HG02763 (cell line): Measurements from ENCODE around the gene TEX55.
"Not testable (repeated sequence)": the region's sequence is repeated elsewhere in the genome, so short reads cannot be mapped to it uniquely, and the experiment has no call there.

Experiments
- ATAC-seq: cut with Tn5 transposase; IDR thresholded peaks from one replicate; pipeline ENCODE4 v1.9.1; 2021; ENCODE audit warnings: mild to moderate bottlenecking, moderate library complexity; ENCODE audit not compliant: unreplicated experiment

The TEX55 gene

DNA sequence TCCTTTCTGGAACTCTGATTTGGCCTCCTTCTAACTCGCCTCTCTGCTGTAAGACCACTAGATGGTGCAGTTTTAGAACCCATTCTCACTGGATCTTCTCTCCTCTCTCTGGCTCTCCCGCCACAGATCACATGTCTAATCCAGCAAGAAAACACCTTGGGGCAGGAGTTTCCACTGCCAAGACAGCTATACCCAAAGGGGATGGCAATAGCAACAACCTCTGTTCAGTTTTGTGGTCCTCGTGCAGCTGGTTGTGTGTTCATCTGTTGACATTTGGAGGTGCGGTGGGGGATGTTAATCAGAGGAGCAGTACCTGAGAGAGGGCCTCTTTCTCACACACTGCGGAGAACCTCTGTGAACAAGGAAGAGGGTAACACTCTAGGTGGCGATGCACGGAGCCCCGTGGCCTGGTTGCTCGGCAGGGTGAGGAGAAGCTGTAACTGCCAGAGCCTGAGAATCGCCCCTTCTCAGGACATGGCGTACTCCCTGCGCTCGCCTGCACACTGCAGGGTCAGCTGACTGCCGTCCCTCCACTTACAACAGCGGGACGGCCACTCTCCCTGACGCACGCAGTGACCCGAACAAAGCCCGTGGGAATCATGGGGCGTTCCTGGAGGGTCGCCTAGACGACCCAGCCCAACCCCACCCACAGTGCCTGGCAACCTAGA is at the start of gene TEX55:
Gene TEX55 (plus strand): TSS at position 666 of the 668 bp plus-strand sequence. CDS start 25 bp downstream, outside the sequence.
- ATAC-seq, result no peak

DNA sequence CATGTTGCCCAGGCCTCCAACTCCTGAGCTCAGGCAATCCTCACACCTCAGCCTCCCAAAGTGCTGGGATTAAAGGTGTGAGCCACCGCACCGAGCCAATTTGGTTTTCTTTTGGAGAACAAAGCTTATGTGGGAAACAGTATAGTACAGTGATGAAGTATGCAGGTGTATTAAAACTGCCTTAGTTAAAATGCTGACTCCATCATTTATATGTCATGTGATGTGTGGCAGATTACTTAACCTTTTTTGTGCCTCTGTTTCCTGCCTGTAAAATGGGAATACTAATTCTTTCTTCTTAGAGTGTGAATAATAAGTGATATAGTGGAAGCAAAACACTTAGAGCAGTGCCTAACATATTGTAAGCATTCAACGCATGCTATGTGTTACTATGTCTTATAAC is 48.0 kb upstream of the TEX55 start:
- no peak for ATAC-seq

DNA sequence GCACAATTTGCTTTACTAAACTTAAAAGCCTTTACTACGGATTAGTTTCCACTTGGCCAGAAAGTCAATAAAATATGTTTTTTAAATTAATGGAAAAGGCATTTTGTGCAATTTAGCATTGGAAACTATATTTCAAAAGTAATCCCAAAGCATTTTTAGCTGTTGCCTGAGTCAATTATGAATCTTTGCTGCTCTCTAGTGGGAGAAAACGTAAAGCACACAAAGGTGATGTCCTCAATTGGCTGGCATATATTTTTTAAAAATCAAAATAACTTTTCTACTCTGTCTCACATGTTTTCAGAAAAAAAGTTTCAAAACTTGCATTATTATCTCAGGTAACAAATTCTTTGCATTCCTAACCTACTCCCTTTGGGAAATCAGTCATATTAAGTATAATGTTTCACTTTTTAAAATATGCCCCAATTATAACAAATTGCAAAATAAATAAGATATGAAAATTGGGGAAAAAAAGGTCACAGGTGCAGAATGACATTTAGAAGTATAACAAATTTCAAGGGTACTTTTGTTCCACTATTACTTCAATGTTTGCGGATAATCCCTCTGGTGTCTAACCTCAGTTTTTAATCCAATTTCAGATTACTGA is 47.2 kb upstream of the TEX55 start:
- no peak for ATAC-seq

DNA sequence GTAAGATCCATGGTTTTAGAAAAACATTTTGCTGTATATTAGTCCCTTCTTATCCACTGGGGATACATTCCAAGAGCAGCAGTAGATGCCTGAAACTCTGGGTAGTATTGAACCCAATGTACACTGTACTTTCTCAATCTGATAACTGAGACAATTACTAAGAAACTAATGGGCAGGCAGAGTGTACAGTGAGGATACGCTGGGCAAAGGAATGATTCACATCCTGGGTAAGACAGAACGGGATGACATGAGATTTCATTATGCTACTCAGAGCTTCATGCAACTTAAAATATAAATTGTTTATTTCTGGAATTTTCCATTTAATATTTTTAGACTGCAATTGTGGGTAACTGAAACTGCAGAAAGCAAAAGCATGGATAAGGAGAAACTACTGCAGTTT is 46.2 kb upstream of the TEX55 start:
- ATAC-seq, result no peak

DNA sequence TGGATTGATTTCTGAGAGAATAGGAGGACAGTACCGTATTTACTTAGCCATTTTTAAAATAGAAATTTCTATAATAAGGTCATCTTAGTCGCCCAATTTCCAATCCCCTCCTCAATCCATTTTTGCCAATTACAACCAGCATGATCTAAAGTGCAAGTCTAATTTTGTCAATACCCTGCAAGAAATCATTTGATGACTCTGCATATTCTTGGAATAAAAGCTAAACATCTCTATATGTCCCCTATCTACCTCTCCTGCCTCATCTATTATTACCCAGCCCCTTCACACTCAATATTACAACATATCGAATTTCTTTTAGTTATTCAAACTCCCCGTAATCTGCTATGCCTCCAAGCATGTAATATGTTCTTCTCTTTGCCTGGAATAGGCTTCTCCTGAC is 41.9 kb upstream of the TEX55 start:
- no peak for ATAC-seq

DNA sequence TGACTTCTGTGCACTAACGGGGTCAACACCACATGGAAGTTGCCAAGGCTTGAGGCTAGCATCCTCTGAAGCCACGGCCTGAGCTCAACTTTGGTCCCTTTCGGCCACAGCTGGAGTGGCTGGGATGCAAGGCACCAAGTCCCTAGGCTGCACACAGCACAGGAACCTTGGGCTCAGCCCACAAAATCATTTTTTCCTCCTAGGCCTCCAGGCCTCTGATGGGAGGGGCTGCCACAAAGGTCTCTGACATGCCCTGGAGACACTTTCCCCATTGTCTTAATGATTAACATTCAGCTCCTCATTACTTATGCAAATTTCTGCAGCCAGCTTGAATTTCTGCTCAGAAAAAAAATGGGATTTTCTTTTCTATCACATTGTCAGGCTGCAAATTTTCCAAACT is 27.6 kb upstream of the TEX55 start:
- not testable (repeated sequence) for ATAC-seq

DNA sequence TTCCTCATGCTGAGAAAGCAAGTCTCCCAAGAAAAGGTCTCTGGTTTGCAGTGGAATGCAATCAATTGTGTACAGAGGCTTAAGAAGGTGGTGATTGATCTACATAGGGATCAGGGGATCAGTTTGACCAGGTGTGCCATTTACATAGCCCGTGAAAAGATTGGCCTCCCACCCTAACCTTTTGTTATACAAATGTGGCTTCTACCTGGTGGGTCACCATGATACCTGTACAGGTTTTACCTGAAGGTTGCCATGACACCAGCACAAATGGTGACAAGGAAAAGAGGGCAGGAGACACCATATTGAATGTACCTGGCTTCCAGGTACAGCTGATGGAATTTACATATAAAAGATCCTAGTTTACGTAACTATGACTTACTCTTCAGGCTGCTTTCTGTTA is 25.5 kb upstream of the TEX55 start:
- no peak for ATAC-seq

DNA sequence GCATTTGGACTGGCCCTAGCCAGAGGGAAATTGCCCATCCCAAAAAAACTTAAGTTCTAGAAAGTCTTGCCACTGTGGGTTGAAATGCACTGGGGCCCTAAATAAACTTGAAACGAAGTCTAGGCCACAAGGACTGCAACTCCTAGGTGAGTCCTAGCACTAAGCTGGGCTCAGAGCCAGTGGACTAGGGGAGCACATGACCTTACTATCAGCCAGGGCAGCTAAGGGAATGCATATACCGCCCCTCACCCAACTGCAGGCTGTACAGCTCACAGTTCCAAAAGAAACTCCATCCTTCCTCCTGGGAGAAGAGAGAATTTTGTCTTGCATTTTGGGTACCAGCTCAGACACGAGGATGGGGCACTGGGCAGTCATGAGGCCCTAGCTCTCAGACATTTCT is 23.6 kb upstream of the TEX55 start:
- no peak for ATAC-seq

DNA sequence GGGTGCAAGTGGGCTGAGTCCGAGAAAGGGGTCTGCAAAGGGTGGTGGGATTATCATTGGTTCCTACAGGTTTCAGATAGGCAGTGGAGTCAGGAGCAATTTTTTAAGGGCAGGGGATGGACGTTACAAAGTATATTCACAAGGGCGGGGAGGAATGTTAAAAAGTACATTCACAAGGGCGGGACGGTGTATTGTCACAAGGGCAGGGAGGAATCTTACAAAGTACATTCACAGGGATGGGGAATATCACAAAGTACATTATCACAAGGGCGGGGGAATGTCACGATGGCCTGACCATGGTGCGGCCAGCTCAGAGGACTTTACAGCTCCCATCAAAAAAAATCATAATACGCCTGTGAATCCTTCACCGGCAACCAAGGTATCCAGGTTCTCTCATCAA is 20.6 kb upstream of the TEX55 start:
- no peak for ATAC-seq

DNA sequence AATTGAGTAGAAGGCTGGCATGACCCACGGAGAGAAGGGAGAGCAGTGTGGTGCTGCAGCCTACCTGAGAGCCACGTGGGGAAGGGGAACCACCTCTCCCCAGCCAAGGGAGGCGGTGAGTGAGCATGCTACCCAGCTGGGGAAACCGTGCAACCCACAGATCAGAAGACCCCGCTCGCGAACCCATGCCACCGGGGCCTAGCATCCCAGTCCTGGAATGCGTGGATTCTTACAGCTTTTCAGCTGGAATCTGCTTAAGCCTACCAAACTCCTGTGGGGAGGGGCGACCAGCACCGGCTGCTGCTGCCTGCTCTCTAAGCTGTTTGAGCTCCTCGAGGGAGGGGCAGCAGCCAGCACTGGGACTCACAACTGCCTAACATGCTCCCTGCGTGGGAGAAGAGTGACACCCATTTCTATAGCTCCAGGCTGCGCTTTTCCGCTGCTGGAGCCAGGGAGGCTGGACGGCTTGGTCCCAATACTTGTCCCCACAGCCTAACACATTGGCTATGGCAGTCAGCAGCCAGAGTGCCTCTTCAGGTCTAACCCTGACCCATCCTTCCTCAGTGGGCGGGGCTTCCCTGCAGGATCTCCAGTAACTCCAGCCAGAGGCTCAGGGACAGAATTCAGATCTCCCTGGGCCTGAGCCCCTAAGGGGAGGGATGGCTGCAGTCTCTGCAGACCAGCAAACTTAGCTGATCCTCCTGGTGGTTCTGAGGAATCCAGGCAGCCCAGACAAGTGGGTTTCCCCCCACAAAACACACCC is 20.0 kb upstream of the TEX55 start:
- no peak for ATAC-seq

DNA sequence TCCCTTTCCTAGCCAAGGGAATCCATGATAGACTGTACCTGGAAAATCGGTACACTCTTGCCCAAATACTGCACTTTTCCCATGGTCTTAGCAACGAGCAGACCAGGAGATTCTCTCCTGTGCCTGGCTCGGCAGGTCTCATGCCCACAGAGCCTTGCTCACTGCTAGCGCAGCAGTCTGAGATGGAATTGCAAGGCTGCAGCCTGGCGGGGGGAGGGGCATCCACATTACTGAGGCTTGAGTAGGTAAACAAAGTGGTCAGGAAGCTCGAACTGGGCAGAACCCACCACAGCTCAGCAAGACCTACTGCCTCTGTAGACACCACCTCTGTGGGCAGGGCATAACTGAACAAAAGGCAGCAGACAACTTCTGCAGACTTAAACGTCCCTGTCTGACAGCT is 15.7 kb upstream of the TEX55 start:
- ATAC-seq, result not testable (repeated sequence)

DNA sequence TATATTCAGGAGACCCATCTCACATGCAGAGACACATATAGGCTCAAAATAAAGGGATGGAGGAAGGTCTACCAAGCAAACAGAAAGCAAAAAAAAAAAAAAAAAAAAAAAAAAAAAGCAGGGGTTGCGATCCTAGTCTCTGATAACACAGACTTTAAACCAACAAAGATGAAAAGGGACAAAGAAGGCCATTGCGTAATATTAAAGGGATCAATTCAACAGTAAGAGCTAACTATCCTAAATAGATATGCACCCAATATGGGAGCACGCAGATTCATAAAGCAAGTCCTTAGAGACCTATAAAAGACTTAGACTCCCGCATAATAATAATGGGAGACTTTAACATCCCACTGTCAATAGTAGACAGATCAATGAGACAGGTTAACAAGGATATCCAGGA is 13.7 kb upstream of the TEX55 start:
- ATAC-seq, result not testable (repeated sequence)

DNA sequence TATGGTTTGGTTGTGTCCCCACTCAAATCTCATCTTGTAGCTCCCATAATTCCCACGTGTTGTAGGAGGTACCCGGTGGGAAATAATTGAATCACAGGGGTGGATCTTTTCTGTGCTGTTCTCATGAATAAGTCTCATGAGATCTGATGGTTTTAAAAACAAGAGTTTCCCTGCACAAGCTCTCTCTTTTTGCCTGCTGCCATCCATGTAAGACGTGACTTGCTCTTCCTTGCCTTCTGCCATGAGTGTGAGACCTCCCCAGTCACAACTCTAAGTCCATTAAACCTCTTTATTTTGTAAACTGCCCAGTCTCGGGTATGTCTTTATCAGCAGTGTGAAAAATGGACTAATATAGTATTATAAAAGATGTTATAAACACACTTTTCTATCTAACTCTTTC is 6.6 kb upstream of the TEX55 start:
- not testable (repeated sequence) for ATAC-seq

DNA sequence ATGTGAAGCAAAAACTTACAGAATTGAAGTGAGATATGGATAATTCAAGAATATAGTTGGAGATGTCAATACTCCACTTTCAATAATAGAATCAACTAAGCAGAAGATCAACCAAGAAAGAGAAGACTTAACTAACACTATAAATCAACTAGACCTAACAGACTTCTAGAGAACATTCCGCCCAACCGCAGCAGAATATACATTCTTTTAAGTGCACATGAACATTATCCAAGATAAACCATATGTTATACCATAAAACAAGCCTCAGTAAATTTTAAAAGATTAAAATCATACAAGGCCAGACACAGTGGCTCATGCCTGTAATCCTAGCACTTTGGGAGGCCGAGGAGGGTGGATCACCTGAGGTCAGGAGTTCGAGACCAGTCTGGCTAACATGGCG is 5.5 kb upstream of the TEX55 start:
- no peak for ATAC-seq

DNA sequence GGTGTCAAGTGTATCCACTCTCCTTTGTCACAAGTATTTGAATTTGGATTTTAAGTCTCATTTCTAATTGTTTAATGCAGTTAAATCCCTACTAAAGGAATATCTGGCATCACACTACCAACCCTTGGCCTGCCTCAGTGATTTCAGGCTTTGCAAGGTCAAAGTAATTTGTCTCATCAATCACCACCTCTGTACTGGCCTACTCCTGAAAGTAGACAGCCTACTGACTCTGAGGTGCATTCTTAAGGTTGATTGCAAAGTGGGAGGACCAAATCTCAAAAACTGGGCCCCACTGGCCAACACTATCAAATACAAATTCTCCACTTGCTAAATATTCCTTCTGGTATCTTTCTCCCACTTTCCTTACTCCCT is 851 bp upstream of the TEX55 start:
- no peak for ATAC-seq

DNA sequence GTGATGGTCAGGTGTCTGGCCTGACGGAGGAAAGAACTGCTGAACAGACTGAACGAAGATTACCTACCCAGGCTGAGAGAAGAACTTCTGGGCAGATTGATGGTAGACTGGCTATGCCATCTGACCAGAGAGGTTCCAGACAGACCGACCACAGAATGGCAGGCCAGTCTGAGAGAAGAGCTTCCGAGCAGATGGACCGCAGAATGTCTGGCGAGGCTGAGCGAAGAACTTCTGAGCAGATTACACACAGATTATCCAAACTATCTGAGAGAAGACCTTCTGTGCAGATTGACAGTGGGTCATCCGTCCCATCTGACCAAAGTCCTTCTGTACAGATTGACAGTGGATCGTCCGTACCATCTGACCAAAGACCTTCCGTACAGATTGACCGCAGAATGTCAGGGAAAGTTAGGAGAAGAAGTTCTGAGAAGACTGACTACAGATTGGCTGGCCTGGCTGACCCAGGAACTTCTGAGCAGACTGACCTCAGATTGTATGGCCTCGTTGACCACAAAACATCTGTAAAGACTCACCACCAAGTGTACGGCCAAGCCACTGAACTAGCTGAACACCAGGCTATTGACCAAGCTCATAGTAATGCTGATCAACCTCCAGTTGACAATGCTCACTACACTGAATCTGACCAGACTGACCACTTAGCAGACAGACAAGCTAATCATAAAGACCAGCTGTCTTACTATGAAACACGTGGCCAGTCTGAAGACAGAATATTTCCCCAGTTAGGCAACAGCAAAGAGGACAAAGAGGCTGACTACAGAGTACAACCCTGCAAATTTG is 812 bp downstream of the TEX55 start:
- ATAC-seq, result no peak

DNA sequence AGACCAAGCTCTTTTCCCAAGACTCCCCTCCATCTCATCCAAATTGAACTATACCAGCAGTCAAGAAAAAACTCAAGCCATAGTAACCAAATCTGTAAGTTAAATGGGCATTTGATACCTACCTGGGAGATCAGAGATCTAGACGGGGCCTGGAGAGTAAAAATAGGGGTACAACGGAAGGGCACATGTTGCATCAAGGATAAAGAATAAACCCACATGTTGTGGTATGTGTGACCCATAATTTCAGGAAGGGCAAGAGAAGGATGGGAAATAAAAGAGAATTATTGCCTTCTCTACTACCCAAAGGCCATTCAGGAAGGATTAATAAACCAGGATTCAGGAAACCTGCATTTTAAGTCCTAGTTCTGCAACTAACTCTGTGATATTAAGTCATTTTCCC is 1.5 kb downstream of the TEX55 start:
- ATAC-seq, result no peak

DNA sequence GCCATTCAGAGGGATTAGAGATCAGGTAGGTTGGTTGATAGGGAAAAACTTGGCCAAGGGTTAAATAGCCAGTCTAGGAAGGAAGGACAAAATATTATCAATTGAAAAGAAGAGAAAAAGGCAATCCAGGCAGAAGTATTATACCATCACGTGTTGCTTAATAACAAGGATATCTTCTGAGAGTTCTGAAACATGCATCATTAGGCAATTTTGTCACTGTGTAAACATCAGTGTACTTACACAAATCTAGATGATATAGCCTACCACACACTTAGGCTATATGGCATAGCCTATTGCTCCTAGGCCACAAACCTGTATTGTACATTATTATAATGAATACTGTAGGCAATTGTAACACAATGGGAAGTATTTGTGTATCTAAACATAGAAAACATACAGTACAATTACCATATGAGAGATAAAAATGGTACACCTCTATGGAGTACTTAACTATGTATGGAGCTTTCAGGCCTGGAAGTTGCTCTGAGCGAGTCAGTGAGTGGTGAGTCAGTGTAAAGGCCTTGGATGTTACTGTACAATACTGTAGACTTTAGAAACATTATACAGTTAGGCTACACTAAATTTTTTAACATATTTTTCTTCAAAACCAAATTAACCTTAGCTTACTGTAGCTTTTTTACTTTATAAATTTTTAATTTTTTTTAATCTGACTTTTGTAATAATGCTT is 2.7 kb downstream of the TEX55 start:
- ATAC-seq, result no peak

DNA sequence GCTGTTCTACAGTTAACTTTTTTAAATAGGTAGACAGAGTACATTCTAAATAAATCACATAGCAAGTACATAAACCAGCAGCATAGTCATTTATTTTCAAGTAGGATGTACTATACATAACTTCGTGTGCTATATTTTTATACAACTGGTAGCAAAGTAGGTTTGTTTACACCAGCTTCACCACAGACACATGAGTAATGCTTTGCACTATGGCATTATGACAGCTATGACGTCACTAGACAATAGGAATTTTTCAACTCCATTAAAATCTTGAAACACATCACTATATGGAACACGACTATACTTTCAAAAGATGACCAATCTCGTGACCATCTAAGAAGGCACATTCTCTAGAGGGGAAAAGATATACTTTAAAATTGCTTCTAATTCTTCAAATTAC is 3.5 kb downstream of the TEX55 start:
- ATAC-seq, result no peak

DNA sequence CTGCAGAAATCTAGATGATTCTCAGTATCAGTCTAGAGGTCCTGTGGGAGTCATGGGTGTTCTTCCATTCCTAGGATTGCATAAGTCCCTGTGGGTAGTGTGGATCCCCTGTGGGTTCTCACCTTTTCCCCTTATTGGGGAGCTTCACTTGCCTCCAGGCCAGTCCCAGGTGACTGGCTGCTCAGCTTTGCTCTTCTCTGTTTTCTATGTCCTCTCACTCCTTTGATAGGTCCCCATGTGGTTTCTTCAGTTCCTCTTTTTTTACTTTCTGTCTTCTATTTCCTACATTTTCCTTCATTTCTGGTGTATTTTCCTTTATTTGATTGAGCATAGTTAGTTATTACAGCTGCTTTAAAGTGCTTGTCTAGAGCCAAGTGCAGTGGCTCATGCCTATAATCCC is 10.9 kb downstream of the TEX55 start:
- ATAC-seq, result no peak

DNA sequence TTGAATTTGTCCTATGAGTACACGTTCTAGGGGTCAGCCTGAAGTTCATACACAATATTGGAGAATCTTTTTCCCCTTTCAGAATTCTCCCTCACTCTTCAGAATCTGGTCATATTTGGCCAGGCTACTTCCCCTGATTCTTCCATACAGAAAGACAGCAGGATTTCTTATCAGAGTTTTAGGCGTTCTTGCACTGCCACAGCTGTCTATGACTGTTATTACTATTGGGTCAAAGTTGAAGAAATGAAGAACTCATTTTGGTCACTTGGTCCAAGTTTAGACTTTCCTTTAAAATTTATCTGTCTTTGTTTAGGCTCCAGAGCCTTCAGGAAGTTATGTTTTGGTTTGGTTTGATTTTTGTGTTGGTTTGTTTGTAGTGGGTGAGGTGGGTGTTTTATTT is 12.0 kb downstream of the TEX55 start:
- no peak for ATAC-seq
